Karpas-422 (cell line): Measurements from ENCODE around the gene INPP5E. TPM values are rescaled to one million over a fixed set of nuclear protein-coding genes. Genes with fewer than 3 reads are reported as not detected.
"Not testable (repeated sequence)": the region's sequence is repeated elsewhere in the genome, so short reads cannot be mapped to it uniquely, and the experiment has no call there.

Experiments
- DNase-seq: peaks from one replicate; pipeline ENCODE4 v3.0.0-alpha.2; 2015
- H2AFZ ChIP-seq: fragments of 200-600 bp; sonication (generic); 2 replicates; pipeline ENCODE4 v1.6.1; 2014; ENCODE audit warnings: antibody characterized with exemption, low read length, mixed read lengths
- H3K27ac ChIP-seq: fragments of 200-600 bp; sonication (generic); 2 replicates; pipeline ENCODE4 v1.5.1; 2014; ENCODE audit warnings: mild to moderate bottlenecking, low read length, moderate library complexity
- H3K27me3 ChIP-seq: fragments of 200-600 bp; sonication (generic); 2 replicates; pipeline ENCODE4 v1.6.1; 2014; ENCODE audit warnings: low read length, mixed read lengths
- H3K36me3 ChIP-seq: fragments of 200-600 bp; sonication (generic); 2 replicates; pipeline ENCODE4 v1.6.1; 2014; ENCODE audit warnings: low read length, mixed read lengths; ENCODE audit not compliant: insufficient read depth
- H3K4me1 ChIP-seq: fragments of 200-600 bp; sonication (generic); 2 replicates; pipeline ENCODE4 v1.6.1; 2014; ENCODE audit warnings: mild to moderate bottlenecking, low read length, mixed read lengths
- H3K4me2 ChIP-seq: fragments of 200-600 bp; sonication (generic); 2 replicates; pipeline ENCODE4 v1.6.1; 2014; ENCODE audit warnings: low read length, low read depth, mild to moderate bottlenecking; ENCODE audit not compliant: poor library complexity, severe bottlenecking
- H3K4me3 ChIP-seq: fragments of 200-600 bp; sonication (generic); 2 replicates; pipeline ENCODE4 v1.5.1; 2014; ENCODE audit warnings: mild to moderate bottlenecking, antibody characterized with exemption, low read length, mixed read lengths
- H3K79me2 ChIP-seq: fragments of 200-600 bp; sonication (generic); 2 replicates; pipeline ENCODE4 v1.6.1; 2014; ENCODE audit warnings: mild to moderate bottlenecking, low read length, mixed read lengths
- H3K9ac ChIP-seq: fragments of 200-600 bp; sonication (generic); 2 replicates; pipeline ENCODE4 v1.6.0; 2014; ENCODE audit warnings: low read length
- H3K9me2 ChIP-seq: fragments of 200-600 bp; sonication (generic), shearing (Covaris generic); replicated peaks from 2 replicates; pipeline ENCODE4 v1.6.0; 2014; ENCODE audit warnings: mild to moderate bottlenecking, low read length, moderate library complexity; ENCODE audit not compliant: insufficient read depth
- H3K9me3 ChIP-seq: fragments of 300-700, 200-600 bp; sonication (generic); 2 replicates; pipeline ENCODE4 v1.6.1; 2014; ENCODE audit warnings: low read length, mixed read lengths
- H4K20me1 ChIP-seq: fragments of 200-600 bp; sonication (generic); 2 replicates; pipeline ENCODE4 v1.6.1; 2014; ENCODE audit warnings: mild to moderate bottlenecking, antibody characterized with exemption, low read length, low read depth; ENCODE audit not compliant: insufficient read depth
- total RNA-seq: library from RNA; depleted of rRNA; stranded (reverse); fragments of >200 nt; shearing (Covaris generic); gene quantifications from 2 replicates; pipeline ENCODE4 v1.2.3, GENCODE V29; 2014; ENCODE audit warnings: low replicate concordance

Gene INPP5E
- total RNA-seq, 1 experiment from 2014 or later: 8.0 TPM

GRCh38 chr9:136432591-136432990 lies 7.1 kb downstream of the INPP5E start:
- Histone ChIP-seq H3K4me1 (peaks cover 8% of the 10 kb centered on the region), H3K4me2 (no peak overlapping the region), H3K9me2 (no peaks in the 10 kb centered on the region), H3K9ac (no peak overlapping the region), H3K9me3 (no peaks in the 10 kb centered on the region), H2AFZ (no peak overlapping the region), H3K79me2 (peaks cover 30% of the 10 kb centered on the region), H3K27me3 (no peaks in the 10 kb centered on the region), H3K27ac (no peak overlapping the region), H3K36me3 (no peaks in the 10 kb centered on the region), H3K4me3 (no peak overlapping the region), H4K20me1 (peaks cover 11% of the 10 kb centered on the region; the same call in 1 of the 2 replicates)
- no peak for DNase-seq

- H4K20me1 ChIP-seq: peaks cover 4% of the 10 kb centered on the region; the same call in 1 of the 2 replicates
- no peak for DNase-seq
- no peaks in the 10 kb centered on the region for H3K36me3 ChIP-seq
- H3K4me2 ChIP-seq: no peak overlapping the region
- no peaks in the 10 kb centered on the region for H3K9me3 ChIP-seq
- H3K4me1 ChIP-seq: peaks cover under 1% of the 10 kb centered on the region
- H3K79me2 ChIP-seq: peaks cover 22% of the 10 kb centered on the region
- H3K9ac ChIP-seq: no peak overlapping the region
- no peak overlapping the region for H3K4me3 ChIP-seq
- H3K9me2 ChIP-seq: no peaks in the 10 kb centered on the region
- no peak overlapping the region for H2AFZ ChIP-seq
- no peaks in the 10 kb centered on the region for H3K27me3 ChIP-seq
- H3K27ac ChIP-seq: no peak overlapping the region
Observed at GRCh38 chr9:136431782-136432350, 7.8 kb downstream of the INPP5E start.

GRCh38 chr9:136430588-136431234 lies 8.9 kb downstream of the INPP5E start:
- no peak overlapping the region for H3K27ac ChIP-seq
- H2AFZ ChIP-seq: no peak overlapping the region
- H3K79me2 ChIP-seq: peaks cover 12% of the 10 kb centered on the region
- no peak overlapping the region for H3K4me2 ChIP-seq
- no peaks in the 10 kb centered on the region for H3K9me3 ChIP-seq
- DNase-seq: no peak
- no peak overlapping the region for H3K9ac ChIP-seq
- H3K4me1 ChIP-seq: no peaks in the 10 kb centered on the region
- H4K20me1 ChIP-seq: no peaks in the 10 kb centered on the region; the same call in 1 of the 2 replicates
- H3K27me3 ChIP-seq: no peaks in the 10 kb centered on the region
- H3K4me3 ChIP-seq: no peak overlapping the region
- no peaks in the 10 kb centered on the region for H3K36me3 ChIP-seq
- no peaks in the 10 kb centered on the region for H3K9me2 ChIP-seq

- no peaks in the 10 kb centered on the region for H3K4me1 ChIP-seq
- no peaks in the 10 kb centered on the region for H3K36me3 ChIP-seq
- no peaks in the 10 kb centered on the region for H3K9me3 ChIP-seq
- no peaks in the 10 kb centered on the region for H3K9me2 ChIP-seq
- H4K20me1 ChIP-seq: no peaks in the 10 kb centered on the region; the same call in 1 of the 2 replicates
- H3K27ac ChIP-seq: no peak overlapping the region
- no peak overlapping the region for H2AFZ ChIP-seq
- H3K79me2 ChIP-seq: peaks cover 4% of the 10 kb centered on the region
- H3K4me2 ChIP-seq: no peak overlapping the region
- H3K4me3 ChIP-seq: no peak overlapping the region
- no peaks in the 10 kb centered on the region for H3K27me3 ChIP-seq
- H3K9ac ChIP-seq: no peak overlapping the region
- DNase-seq: no peak
Observed at GRCh38 chr9:136429683-136430491, 9.8 kb downstream of the INPP5E start.

- H3K4me3 ChIP-seq: no peak overlapping the region
- H3K27me3 ChIP-seq: no peaks in the 10 kb centered on the region
- no peak for DNase-seq
- H3K9me2 ChIP-seq: no peaks in the 10 kb centered on the region
- no peak overlapping the region for H3K9ac ChIP-seq
- H3K4me1 ChIP-seq: no peaks in the 10 kb centered on the region
- H3K27ac ChIP-seq: no peak overlapping the region
- H3K9me3 ChIP-seq: no peaks in the 10 kb centered on the region
- no peak overlapping the region for H2AFZ ChIP-seq
- H3K79me2 ChIP-seq: no peaks in the 10 kb centered on the region; the same call in 1 of the 2 replicates
- H3K4me2 ChIP-seq: no peak overlapping the region
- no peaks in the 10 kb centered on the region for H3K36me3 ChIP-seq
- no peaks in the 10 kb centered on the region for H4K20me1 ChIP-seq
Observed at GRCh38 chr9:136429075-136429628, 10.5 kb downstream of the INPP5E start.

- no peaks in the 10 kb centered on the region for H3K9me2 ChIP-seq
- no peak overlapping the region for H3K4me3 ChIP-seq
- no peak overlapping the region for H2AFZ ChIP-seq
- H3K27ac ChIP-seq: no peak overlapping the region
- H3K27me3 ChIP-seq: no peaks in the 10 kb centered on the region
- no peaks in the 10 kb centered on the region for H3K4me1 ChIP-seq
- no peaks in the 10 kb centered on the region for H4K20me1 ChIP-seq
- H3K36me3 ChIP-seq: no peaks in the 10 kb centered on the region
- no peaks in the 10 kb centered on the region for H3K79me2 ChIP-seq
- DNase-seq: no peak
- H3K4me2 ChIP-seq: no peak overlapping the region
- no peak overlapping the region for H3K9ac ChIP-seq
- no peaks in the 10 kb centered on the region for H3K9me3 ChIP-seq
Observed at GRCh38 chr9:136426787-136427186, 12.9 kb downstream of the INPP5E start.

GRCh38 chr9:136425367-136425766 lies 14.3 kb downstream of the INPP5E start:
- H3K9ac ChIP-seq, H3K27ac ChIP-seq, H4K20me1 ChIP-seq, H3K9me3 ChIP-seq, H3K27me3 ChIP-seq, H2AFZ ChIP-seq, H3K36me3 ChIP-seq, H3K4me1 ChIP-seq, DNase-seq, H3K4me2 ChIP-seq, H3K9me2 ChIP-seq, H3K4me3 ChIP-seq, H3K79me2 ChIP-seq: not testable (repeated sequence)

GRCh38 chr9:136424750-136425362 lies 14.8 kb downstream of the INPP5E start:
- H3K36me3 ChIP-seq: no peaks in the 10 kb centered on the region
- H3K27me3 ChIP-seq: no peaks in the 10 kb centered on the region
- no peak overlapping the region for H3K9ac ChIP-seq
- H3K4me2 ChIP-seq: no peak overlapping the region
- H3K4me3 ChIP-seq: no peak overlapping the region
- H3K4me1 ChIP-seq: no peaks in the 10 kb centered on the region
- no peaks in the 10 kb centered on the region for H3K79me2 ChIP-seq
- no peaks in the 10 kb centered on the region for H4K20me1 ChIP-seq
- no peak for DNase-seq
- no peaks in the 10 kb centered on the region for H3K9me2 ChIP-seq
- no peak overlapping the region for H3K27ac ChIP-seq
- no peak overlapping the region for H2AFZ ChIP-seq
- H3K9me3 ChIP-seq: no peaks in the 10 kb centered on the region
